ENCODE measurements around the gene DRD4. TPM values are rescaled to one million over a fixed set of nuclear protein-coding genes. Genes with fewer than 3 reads are reported as not detected.
"Not testable (repeated sequence)": the region's sequence is repeated elsewhere in the genome, so short reads cannot be mapped to it uniquely, and the experiment has no call there.

Gene DRD4
- total RNA-seq, 2 experiments from 2014 or later, result 0.88 to 0.89 TPM

- Mint-ChIP-seq H3K9me3 (no peaks in the 10 kb centered on the region), H3K4me3 (no peak overlapping the region), H3K4me1 (ENCODE audit: low read depth) (peaks cover 12% of the 10 kb centered on the region), H3K27me3 (peaks cover 20% of the 10 kb centered on the region), H3K27ac (no peak overlapping the region), H3K36me3 (ENCODE audit: low read depth) (peaks cover 2% of the 10 kb centered on the region)
- CTCF ChIA-PET, result interaction anchor here (1.2 kb wide), 1 partner anchor 81 kb away, joined by 3 read pairs; no protein-coding TSS in a partner anchor
- intact Hi-C loops (cut with micrococcal nuclease), result no loop called here
- DNase-seq (no peak), ATAC-seq (no peak)
- POLR2A ChIA-PET, result interaction anchor here (1.1 kb wide), 1 partner anchor 84 kb away, joined by 3 read pairs; no protein-coding TSS in a partner anchor
- TF ChIP-seq CTCF (IDR thresholded peaks at IDR 0.05), result no peak
Measured at GRCh38 chr11:641806-642370, 4.8 kb downstream of the DRD4 start.

- POLR2A ChIA-PET, result interaction anchor here (0.9 kb wide), 1 partner anchor 29 kb away, joined by 3 read pairs; no protein-coding TSS in a partner anchor
- Mint-ChIP-seq H3K4me1 (ENCODE audit: low read depth) (peaks cover 5% of the 10 kb centered on the region), H3K36me3 (ENCODE audit: low read depth) (peaks cover 3% of the 10 kb centered on the region), H3K27me3 (peaks cover 10% of the 10 kb centered on the region), H3K9me3 (no peaks in the 10 kb centered on the region), H3K27ac (no peak overlapping the region), H3K4me3 (no peak overlapping the region)
- no peak for DNase-seq
- ATAC-seq, result no peak
- TF ChIP-seq CTCF (IDR thresholded peaks at IDR 0.05), result no peak
- CTCF ChIA-PET, result no interaction called here
- intact Hi-C loops (cut with micrococcal nuclease), result no loop called here
Measured at GRCh38 chr11:643366-643765, 6.3 kb downstream of the DRD4 start.

- Mint-ChIP-seq H3K4me3 (no peak overlapping the region), H3K36me3 (ENCODE audit: low read depth) (peaks cover 6% of the 10 kb centered on the region), H3K9me3 (no peaks in the 10 kb centered on the region), H3K4me1 (ENCODE audit: low read depth) (peaks cover 3% of the 10 kb centered on the region), H3K27ac (no peak overlapping the region), H3K27me3 (peaks cover 3% of the 10 kb centered on the region)
- CTCF ChIA-PET, result no interaction called here
- POLR2A ChIA-PET, result no interaction called here
- DNase-seq, result no peak
- no peak for ATAC-seq
- TF ChIP-seq CTCF (IDR thresholded peaks at IDR 0.05), result no peak
- intact Hi-C loops (cut with micrococcal nuclease), result no loop called here
Measured at GRCh38 chr11:643849-644738, 7.0 kb downstream of the DRD4 start.

GRCh38 chr11:645536-645935, 8.5 kb downstream of the DRD4 start:
- ATAC-seq (peak; percentile 22), DNase-seq (no peak)
- Mint-ChIP-seq H3K9me3 (no peaks in the 10 kb centered on the region), H3K36me3 (ENCODE audit: low read depth) (peaks cover 9% of the 10 kb centered on the region), H3K27ac (no peak overlapping the region), H3K4me1 (ENCODE audit: low read depth) (no peaks in the 10 kb centered on the region), H3K27me3 (no peaks in the 10 kb centered on the region), H3K4me3 (no peak overlapping the region)
- ChIA-PET CTCF (no interaction called here), POLR2A (no interaction called here)
- intact Hi-C loops (cut with micrococcal nuclease), result no loop called here
- TF ChIP-seq CTCF (IDR thresholded peaks at IDR 0.05), result no peak

GRCh38 chr11:646214-646613, 9.1 kb downstream of the DRD4 start:
- Mint-ChIP-seq H3K4me1 (ENCODE audit: low read depth) (no peaks in the 10 kb centered on the region), H3K4me3 (no peak overlapping the region), H3K27ac (no peak overlapping the region), H3K36me3 (ENCODE audit: low read depth) (peaks cover 9% of the 10 kb centered on the region), H3K27me3 (no peaks in the 10 kb centered on the region), H3K9me3 (no peaks in the 10 kb centered on the region)
- DNase-seq (no peak), ATAC-seq (no peak)
- intact Hi-C loops (cut with micrococcal nuclease), result no loop called here
- no peak for TF ChIP-seq CTCF (IDR thresholded peaks at IDR 0.05)
- POLR2A ChIA-PET, result no interaction called here
- CTCF ChIA-PET, result interaction anchor here (1.2 kb wide), 2 partner anchors 8 to 17 kb away, joined by 3 to 4 read pairs; no protein-coding TSS in a partner anchor

- H3K36me3 Mint-ChIP-seq (ENCODE audit: low read depth), result peaks cover 14% of the 10 kb centered on the region
- DNase-seq; CTCF ChIA-PET; H3K4me3 Mint-ChIP-seq; H3K9me3 Mint-ChIP-seq; ATAC-seq; H3K27ac Mint-ChIP-seq; H3K4me1 Mint-ChIP-seq (ENCODE audit: low read depth); intact Hi-C loops (cut with micrococcal nuclease); H3K27me3 Mint-ChIP-seq: not testable (repeated sequence)
- POLR2A ChIA-PET, result interaction anchor here (0.9 kb wide), 1 partner anchor 18 kb away, joined by 4 read pairs; no protein-coding TSS in a partner anchor
Measured at GRCh38 chr11:647672-648158, 10.6 kb downstream of the DRD4 start.

Data from activated CD8-positive, alpha-beta T cell treated with anti-CD3 and anti-CD28 coated beads for 36 hours (primary cell).